Measurements from ENCODE around the gene TMEM50B.
"Not testable (repeated sequence)": the region's sequence is repeated elsewhere in the genome, so short reads cannot be mapped to it uniquely, and the experiment has no call there.

DNA sequence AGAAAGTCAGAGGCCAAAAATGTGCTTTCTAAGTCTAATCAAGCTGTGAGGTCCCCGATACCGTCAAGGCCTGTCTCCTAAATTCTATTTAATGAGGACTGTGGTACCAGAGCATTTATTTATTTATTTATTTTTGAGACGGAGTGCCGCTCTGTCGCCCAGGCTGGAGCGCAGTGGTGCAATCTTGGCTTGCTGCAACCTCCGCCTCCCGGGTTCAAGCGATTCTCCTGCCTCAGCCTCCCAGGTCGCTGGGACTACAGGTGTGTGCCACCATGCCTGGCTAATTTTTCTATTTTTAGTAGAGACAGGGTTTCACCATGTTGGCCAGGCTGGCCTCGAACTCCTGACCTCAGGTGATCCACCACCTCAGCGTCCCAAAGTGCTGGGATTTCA, 67.3 kb downstream of the TMEM50B start:
- TF ChIP-seq, protein P1, sequence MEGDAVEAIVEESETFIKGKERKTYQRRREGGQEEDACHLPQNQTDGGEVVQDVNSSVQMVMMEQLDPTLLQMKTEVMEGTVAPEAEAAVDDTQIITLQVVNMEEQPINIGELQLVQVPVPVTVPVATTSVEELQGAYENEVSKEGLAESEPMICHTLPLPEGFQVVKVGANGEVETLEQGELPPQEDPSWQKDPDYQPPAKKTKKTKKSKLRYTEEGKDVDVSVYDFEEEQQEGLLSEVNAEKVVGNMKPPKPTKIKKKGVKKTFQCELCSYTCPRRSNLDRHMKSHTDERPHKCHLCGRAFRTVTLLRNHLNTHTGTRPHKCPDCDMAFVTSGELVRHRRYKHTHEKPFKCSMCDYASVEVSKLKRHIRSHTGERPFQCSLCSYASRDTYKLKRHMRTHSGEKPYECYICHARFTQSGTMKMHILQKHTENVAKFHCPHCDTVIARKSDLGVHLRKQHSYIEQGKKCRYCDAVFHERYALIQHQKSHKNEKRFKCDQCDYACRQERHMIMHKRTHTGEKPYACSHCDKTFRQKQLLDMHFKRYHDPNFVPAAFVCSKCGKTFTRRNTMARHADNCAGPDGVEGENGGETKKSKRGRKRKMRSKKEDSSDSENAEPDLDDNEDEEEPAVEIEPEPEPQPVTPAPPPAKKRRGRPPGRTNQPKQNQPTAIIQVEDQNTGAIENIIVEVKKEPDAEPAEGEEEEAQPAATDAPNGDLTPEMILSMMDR (conservative IDR thresholded peaks at IDR 0.05): not testable (repeated sequence)
- TF ChIP-seq ZFX (IDR thresholded peaks at IDR 0.05): not testable (repeated sequence)
